ENCODE results near the gene APBB2.
"Not testable (repeated sequence)": the region's sequence is repeated elsewhere in the genome, so short reads cannot be mapped to it uniquely, and the experiment has no call there.

Gene APBB2

GRCh38 chr4:41052287-41052686 is 162.1 kb downstream of the APBB2 start:
- no peak for DNase-seq

DNA sequence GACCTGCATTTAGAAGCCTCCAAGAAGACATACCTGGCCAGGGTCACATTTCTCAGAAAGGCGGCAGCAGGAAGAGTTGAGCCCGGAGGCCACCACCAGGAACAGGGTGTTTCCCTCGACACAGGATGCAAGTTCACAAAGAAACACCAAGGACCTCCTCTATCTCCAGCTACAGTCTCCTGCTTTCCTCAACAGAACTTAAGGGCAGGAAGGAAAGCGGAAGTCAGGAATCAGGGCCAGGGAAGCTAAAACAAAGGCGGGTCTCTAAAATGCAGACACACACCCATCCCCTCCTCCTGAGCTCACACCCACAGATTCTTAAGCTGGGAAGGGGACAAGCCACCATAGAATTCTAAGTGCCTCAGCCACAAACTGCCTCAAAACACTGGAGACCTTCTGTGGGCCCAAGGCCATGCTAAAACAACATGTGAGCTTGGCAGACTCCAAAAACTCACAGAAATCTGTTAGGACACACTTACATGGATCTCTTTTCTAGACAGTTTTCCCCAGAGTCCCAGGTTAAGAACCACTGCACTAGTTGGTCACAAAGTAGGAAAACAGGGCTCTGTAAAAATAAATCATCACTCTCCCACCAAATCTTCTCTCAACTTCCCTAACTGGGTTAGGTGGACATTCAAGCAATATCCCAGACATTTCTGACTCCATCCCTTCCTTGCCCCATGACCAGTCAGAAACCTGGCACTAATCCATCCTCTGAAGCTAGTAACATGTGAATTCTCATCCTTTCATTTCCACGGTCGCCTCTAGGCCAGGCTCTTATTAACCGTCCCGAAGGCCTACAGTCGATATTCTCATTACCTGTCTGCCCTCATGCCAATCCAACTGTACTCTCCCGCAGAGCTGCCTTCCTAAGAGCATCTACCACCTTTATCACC is 163.2 kb downstream of the APBB2 start:
- DNase-seq = no peak

DNA sequence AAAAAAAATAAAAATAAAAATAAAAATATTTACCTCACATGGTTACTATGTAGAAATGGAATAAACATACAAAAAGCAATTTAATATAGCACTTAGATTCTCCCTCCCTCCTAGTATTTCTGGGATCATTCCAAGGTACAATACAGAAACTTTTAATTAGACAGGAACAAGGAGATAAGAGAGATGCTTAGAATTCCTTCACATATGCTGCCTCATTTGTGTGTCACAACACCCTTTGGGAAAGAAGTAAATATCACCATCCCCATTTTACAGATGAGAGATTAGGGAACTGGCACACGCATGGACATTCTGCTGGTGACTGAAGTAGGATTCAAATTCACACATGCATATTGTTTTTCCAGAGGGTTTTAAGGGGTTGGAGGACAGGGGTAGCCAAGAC is 164.2 kb downstream of the APBB2 start:
- DNase-seq = no peak

GRCh38 chr4:41049176-41049575 is 165.2 kb downstream of the APBB2 start:
- DNase-seq = not testable (repeated sequence)

- DNase-seq = no peak
Measured at GRCh38 chr4:41044791-41045190, 169.6 kb downstream of the APBB2 start.

GRCh38 chr4:41044165-41044564 is 170.2 kb downstream of the APBB2 start:
- no peak for DNase-seq

GRCh38 chr4:41043465-41043864 is 170.9 kb downstream of the APBB2 start:
- DNase-seq = no peak

GRCh38 chr4:41041551-41041950 is 172.8 kb downstream of the APBB2 start:
- DNase-seq = no peak

- no peak for DNase-seq
Measured at GRCh38 chr4:41039317-41039716, 175.0 kb downstream of the APBB2 start.

DNA sequence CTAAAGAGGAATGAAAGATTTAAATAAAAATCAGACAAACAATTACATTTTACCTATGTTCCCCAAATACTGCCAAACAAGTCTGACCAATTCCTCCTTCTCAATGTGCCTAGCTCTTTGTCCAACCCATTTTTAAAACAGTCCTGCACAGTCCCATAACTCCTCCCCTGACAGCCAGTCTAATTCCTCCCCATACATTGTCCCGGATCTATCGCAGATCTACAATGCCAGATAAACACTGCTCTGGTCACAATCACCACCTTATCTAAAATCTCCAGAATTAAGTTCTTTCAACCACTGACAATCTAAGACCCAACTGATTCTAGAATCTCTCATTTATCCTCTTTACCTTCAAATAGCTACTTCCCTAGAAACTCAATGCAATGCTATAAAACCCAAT is 176.0 kb downstream of the APBB2 start:
- no peak for DNase-seq

- DNase-seq = no peak
Measured at GRCh38 chr4:41029098-41029497, 185.2 kb downstream of the APBB2 start.

DNA sequence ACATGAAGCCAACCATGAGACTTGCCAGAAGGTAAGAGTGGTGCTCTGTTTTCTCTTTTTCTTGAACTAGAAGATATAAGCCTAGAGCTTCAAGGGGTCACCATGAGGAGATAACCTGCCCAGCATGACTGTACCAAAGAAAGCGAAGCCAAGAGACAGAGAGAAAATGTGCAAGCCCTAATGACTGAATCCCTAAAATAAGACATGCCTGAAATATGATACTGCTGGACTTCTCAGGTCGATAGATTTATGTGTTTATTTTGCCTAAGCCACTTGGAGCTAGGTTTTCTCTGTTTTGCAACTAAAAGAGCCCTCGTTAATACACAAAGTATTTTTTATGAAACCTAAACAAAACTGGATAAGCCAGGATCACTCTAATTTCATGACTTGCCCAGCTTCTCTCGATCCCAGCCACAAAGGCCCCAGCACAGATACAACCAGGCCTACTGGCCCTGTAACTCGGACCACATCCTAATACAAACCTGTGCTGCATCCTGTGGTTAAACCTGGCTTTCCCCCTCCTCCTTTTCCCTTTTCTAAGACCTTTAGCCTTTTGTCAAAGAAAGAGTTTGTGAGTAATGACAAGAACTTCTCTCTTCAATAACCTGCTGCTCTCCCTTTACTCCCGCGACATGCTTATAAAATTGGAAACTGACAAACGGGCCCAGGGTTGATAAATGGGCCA is 185.8 kb downstream of the APBB2 start:
- DNase-seq = no peak

GRCh38 chr4:41026971-41027370 is 187.4 kb downstream of the APBB2 start:
- DNase-seq = no peak

DNA sequence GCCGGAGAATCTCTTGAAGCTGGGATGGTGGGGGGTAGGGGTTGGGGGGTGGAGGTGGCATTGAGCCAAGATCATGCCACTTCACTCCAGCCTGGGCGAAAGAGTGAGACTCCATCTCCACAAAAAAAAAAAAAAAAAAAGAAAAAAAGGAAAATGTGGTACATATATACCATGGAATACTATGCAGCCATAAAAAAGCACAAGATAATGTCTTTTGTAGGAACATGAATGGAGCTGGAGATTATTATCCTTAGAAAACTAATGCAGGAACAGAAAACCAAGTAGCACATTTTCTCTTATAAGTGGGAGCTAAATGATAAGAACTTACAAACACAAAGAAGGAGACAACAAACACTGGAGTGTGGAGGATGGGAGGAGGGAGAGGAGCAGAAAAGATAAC is 188.5 kb downstream of the APBB2 start:
- no peak for DNase-seq

- no peak for DNase-seq
Measured at GRCh38 chr4:41024556-41025491, 189.5 kb downstream of the APBB2 start.

DNA sequence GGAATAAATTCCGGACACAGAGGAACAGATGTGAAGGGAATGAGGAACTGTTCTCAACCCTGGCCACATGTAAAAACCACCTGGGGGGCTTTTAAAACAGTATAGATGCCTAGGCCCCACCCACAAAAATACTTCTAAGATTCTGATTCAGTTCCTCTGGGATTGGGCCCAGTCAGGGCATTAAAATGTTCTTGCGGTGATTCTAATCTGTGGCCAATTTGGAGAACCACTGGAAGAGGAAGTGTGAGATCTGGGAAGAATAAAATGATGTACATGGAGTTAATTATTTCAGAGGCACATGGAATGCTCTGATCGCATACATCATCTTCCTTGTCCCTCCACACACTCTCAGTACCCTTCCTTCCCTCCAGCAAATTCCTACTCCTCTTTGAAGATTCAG is 192.2 kb downstream of the APBB2 start:
- DNase-seq = no peak

GRCh38 chr4:41015016-41015675 is 199.2 kb downstream of the APBB2 start:
- no peak for DNase-seq

- DNase-seq = no peak
Measured at GRCh38 chr4:41014158-41014557, 200.2 kb downstream of the APBB2 start.

DNA sequence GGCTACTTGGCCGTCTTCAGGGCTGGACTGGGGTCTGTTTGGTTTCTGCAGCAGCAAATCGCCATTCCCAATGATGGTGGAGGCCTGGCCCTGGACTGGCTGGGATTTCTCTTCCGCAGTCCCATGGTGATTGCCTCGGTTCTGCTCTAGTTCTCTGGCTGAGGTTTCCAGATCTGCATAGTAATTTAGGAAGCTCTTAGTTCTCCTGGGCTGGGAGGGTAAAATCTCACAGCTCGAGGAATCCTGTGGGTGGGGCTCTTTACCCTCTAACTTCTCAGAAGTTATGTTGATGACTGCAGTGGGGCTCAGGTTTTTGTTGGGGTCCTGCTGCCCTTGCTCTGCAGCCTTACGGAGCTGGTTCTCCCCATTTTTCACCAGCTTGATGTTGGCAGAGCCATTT is 200.6 kb downstream of the APBB2 start:
- DNase-seq = no peak

DNA sequence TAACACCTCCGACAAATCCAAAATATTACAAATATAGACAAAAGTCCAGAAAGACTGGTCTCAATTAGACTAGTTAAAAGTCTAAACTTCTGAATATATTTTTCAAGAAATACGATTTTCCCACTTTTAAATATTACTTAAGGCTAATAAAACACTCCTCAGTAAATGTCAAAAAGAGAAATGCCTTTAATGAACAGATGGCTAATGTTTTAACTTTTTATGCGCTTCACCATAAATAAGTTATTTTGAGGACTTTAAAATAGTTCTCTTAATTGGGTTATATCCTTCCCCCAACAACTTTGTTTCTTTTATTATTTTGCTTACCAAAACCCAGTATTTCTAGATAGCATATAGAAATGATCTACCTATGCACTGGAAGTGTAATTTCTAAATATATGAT is 201.4 kb downstream of the APBB2 start:
- no peak for DNase-seq

DNA sequence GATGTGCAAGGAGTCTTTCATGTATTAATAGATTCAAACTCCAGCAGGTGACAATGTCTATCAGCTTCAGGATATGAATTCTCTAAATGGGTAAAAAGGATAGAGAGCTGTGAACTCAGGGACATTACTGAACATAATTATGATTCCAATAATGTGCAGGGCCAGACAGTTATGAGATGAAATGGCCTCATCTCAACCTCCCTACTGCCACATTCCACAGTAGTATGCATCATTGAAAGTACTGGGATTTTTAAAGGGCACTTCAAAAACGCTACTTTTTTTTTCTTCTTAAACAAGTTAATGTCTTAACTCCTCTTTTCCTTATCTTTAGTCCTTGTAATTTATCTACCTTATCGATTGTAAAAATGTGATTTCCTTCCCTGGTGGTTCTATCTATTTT is 202.0 kb downstream of the APBB2 start:
- DNase-seq = no peak

- no peak for DNase-seq
Measured at GRCh38 chr4:41009411-41009810, 204.9 kb downstream of the APBB2 start.

GRCh38 chr4:41006141-41006540 is 208.2 kb downstream of the APBB2 start:
- DNase-seq = no peak

Data from T-helper 1 cell (primary cell).